GM21786 (cell line): ENCODE results near the gene SUMO3.

Source experiments
- ATAC-seq: cut with Tn5 transposase; IDR thresholded peaks from one replicate; pipeline ENCODE4 v1.9.1; 2021; ENCODE audit not compliant: unreplicated experiment

SUMO3 gene

DNA sequence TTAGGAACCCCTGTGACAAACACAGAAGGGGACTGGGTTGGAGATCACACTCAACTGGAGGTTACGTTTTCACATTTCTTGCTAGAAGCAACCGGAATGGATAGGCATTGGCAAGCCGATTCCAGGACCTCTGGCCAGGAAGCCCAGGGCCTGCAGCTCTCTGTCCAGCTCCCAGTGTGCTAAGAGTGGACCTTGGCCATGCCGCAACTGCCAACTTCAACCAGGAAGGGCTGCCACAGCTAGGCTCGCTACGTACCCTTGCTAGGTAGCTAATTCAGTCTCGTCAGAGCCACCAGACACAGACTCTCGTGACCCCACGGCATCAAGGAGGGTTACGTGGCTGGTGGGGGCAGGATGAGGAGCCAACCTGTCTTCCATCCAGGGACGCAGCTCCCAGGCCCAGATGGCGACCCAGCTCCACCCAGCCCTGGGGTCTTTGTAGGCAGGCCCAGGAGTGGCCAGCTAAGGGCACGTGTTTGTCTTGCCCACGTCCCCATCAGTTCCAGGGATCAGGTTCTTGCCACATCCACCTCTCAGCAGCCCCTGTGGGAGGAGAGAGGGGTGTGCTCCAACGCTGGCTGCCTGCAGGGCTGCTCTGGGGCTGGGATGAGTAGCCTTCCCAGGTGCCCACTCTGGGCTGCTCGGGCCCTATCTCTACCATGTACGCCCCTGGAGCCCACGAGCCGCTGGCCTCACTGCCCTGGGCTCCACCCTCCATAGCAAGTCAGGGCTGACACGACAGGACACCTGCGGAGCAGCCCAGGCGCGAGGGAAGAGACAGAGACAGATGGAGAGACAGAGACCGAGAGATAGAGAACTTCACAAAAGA is 55.4 kb downstream of the SUMO3 start:
- ATAC-seq, result no peak

DNA sequence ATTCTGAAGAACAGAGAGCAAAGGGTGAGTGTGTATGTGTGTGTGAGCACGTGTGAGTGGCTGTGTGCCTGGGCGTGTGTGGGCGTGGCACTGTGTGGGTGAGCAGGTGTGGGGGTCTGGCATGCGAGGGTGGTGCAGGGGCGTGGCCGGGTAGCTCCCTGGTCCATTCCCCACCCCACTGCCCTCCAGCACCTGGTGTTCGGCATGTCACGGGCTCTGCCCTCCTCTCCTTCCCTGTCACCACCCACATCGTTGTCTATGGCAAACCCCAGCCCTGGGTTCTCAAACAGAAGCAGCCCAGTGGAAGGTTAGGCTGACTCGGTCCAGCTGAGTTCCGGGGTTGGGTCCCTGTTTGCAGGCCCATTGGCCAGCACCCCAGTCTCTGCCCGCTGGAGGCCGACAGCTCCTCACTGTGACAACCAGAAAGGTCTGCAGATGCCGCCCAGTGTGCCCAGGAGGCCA is 56.1 kb downstream of the SUMO3 start:
- no peak for ATAC-seq

GRCh38 chr21:44761011-44761729 is 56.7 kb downstream of the SUMO3 start:
- no peak for ATAC-seq

- no peak for ATAC-seq
Measured at GRCh38 chr21:44760376-44760775, 57.5 kb downstream of the SUMO3 start.

DNA sequence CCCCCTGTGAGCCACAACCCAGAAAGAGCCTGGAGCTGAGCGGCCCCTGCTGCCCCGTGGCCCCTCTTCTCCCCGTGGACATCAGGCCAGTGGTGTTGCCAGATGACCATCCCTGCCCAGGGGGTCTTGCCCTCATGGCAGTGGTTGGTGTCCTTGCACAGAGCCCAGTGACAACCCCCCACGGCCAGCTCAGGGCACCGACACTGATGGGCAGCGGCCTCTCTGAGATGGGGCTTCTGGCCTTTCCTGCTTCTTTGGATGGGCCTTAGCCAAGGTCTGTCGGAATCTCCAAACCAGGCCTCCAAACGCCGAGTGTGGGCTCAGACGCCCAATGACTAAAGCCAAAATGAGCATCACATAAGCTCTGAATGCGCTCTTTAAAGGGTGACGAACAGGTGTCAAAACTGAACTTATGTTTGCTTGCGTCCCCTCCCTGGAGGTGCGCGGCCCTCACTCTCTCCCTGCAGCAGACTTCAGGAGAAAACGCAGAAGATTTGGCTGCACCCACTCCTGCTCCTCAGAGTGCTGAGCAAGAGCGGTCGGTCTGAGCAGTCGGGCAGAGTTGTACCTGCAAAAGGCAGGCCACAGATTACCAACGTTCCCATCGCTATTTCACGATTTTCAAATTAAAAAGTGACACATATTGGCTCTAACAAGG is 58.1 kb downstream of the SUMO3 start:
- ATAC-seq, result no peak

DNA sequence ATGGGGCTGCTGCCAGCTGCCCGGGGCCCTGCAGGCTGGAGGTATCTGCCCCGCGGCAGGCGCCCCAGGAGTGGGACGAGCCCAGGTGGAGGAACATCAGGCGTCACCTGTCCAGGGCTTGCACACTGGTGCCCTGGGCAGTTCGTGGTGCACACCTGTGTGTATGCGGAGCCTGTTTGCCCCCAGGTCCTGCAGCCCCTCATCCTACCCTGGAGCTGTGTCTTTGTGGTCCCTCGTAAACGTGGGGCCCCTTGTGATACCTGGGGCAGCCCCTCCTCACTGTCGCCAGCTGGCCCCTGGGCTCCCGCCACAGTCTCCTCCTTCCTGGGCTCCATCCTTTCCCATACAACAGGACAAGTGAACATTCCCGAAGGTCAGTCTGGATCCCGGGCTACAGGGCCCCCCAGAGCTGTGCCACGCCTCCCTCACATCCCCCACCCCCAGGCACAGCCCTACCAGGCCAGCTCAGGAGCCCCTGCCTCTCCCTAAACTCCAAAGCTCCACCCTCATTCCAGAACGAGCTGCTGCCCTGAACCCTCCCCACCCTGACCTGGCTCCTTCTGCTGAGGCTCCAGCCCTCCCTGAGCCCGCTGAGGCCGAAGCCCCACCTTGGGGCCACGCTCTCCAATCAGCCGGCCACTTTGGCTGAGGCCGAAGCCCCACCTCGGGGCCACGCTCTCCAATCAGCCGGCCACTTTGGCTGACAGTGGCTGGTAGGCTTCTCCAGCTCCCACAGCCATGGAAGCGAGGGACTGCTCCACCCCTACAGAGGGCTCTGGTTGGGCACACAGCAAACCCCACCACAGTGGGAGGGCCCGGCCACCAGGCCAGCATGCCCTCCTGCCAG is 58.9 kb downstream of the SUMO3 start:
- no peak for ATAC-seq

- no peak for ATAC-seq
Measured at GRCh38 chr21:44758141-44758561, 59.7 kb downstream of the SUMO3 start.

DNA sequence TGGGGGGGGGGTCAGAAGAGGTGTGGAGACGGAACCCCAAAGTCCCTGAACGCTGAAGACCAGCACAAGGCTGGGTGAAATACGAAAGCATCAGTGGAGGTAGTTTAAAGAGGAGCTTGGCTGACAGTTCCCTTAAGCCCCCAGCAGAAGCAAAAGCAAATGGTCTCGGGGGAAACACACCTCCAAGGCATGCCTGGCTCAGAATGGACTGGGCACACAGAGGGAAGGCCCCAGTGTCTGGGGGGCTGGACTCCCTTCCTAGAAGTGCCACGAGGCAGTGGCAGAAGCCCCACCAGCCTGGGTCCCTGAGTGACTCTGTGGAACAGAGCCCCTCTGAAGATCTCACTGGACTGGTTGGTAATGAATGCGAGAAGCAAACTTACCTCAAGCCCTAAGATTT is 60.1 kb downstream of the SUMO3 start:
- ATAC-seq, result no peak

GRCh38 chr21:44756423-44757185 is 61.3 kb downstream of the SUMO3 start:
- ATAC-seq, result no peak
